Activated CD4-positive, CD25-positive, alpha-beta regulatory T cell treated with anti-CD3 and anti-CD28 coated beads, Interleukin-2, amount 50 U/mL, for 72 hours (primary cell): Measurements from ENCODE around the gene EMID1.

Source experiments
- DNase-seq: peaks from one replicate; pipeline ENCODE4 v3.0.0; 2021

Gene EMID1

GRCh38 chr22:29260601-29261315, 55.1 kb downstream of the EMID1 start:
- no peak for DNase-seq

- DNase-seq, result no peak
Observed at GRCh38 chr22:29263791-29264276, 58.1 kb downstream of the EMID1 start.

- DNase-seq, result no peak
Observed at GRCh38 chr22:29265305-29265704, 59.6 kb downstream of the EMID1 start.

GRCh38 chr22:29265929-29266328, 60.2 kb downstream of the EMID1 start:
- no peak for DNase-seq

- DNase-seq, result no peak
Observed at GRCh38 chr22:29266564-29267461, 61.1 kb downstream of the EMID1 start.

GRCh38 chr22:29267462-29267857, 61.8 kb downstream of the EMID1 start:
- no peak for DNase-seq

- peak; percentile 99 for DNase-seq
Observed at GRCh38 chr22:29267858-29268510, 62.3 kb downstream of the EMID1 start, which contains the start of the genes EWSR1 and RHBDD3. Gene EWSR1, plus strand, starts transcription at chr22:29268268. Its CDS starts 69 bp downstream, at chr22:29268337. Gene RHBDD3, minus strand, starts transcription at chr22:29267981. Its CDS starts 2,355 bp downstream, at chr22:29265626.

GRCh38 chr22:29268511-29269229, 63.0 kb downstream of the EMID1 start:
- peak; percentile 61 for DNase-seq

GRCh38 chr22:29269230-29269604, 63.5 kb downstream of the EMID1 start:
- DNase-seq, result no peak

- DNase-seq, result no peak
Observed at GRCh38 chr22:29269731-29270474, 64.2 kb downstream of the EMID1 start.

- DNase-seq, result no peak
Observed at GRCh38 chr22:29270475-29271271, 65.0 kb downstream of the EMID1 start.

- no peak for DNase-seq
Observed at GRCh38 chr22:29272624-29273023, 66.9 kb downstream of the EMID1 start.

- no peak for DNase-seq
Observed at GRCh38 chr22:29275167-29275566, 69.5 kb downstream of the EMID1 start.

GRCh38 chr22:29275819-29276565, 70.3 kb downstream of the EMID1 start:
- DNase-seq, result no peak

- DNase-seq, result no peak
Observed at GRCh38 chr22:29277927-29278326, 72.2 kb downstream of the EMID1 start.

- DNase-seq, result no peak
Observed at GRCh38 chr22:29284196-29284595, 78.5 kb downstream of the EMID1 start.

- DNase-seq, result no peak
Observed at GRCh38 chr22:29288837-29289236, 83.1 kb downstream of the EMID1 start.

GRCh38 chr22:29290061-29290460, 84.4 kb downstream of the EMID1 start:
- DNase-seq, result no peak

GRCh38 chr22:29291215-29291614, 85.5 kb downstream of the EMID1 start:
- no peak for DNase-seq

- DNase-seq, result no peak
Observed at GRCh38 chr22:29292379-29292778, 86.7 kb downstream of the EMID1 start.
